A673 (cell line): ENCODE results near the gene TAF1. TPM values are rescaled to one million over a fixed set of nuclear protein-coding genes. Genes with fewer than 3 reads are reported as not detected.
"Not testable (repeated sequence)": the region's sequence is repeated elsewhere in the genome, so short reads cannot be mapped to it uniquely, and the experiment has no call there.

Source experiments
- BruUV-seq: library from RNA; stranded (reverse); fragments of 400-500 nt; replicated peaks from 2 replicates; lab custom pipeline; 2021; lab: Mats Ljungman, UMichigan
- CTCF ChIA-PET: fragments of 300-600 bp; sonication (Branson Sonifier 250); formaldehyde crosslinking; loops from one replicate; lab custom pipeline; 2022; ENCODE audit warnings: antibody characterized with exemption; lab: Charles Lee
- POLR2A ChIA-PET: fragments of 300-600 bp; sonication (Branson Sonifier 250); formaldehyde crosslinking; loops from one replicate; lab custom pipeline; 2022; ENCODE audit warnings: antibody characterized with exemption; ENCODE audit not compliant: low non-redundant PET; lab: Charles Lee
- DNase-seq: peaks from one replicate; pipeline ENCODE4 v3.0.0-alpha.2; 2015; ENCODE audit warnings: low spot score
- H3K27ac ChIP-seq: fragments of 200-600 bp; sonication (generic); 2 replicates; pipeline ENCODE4 v1.5.1; 2016; ENCODE audit warnings: mixed run types, low read depth, mild to moderate bottlenecking, mixed read lengths, antibody characterized with exemption, low read length; ENCODE audit not compliant: poor library complexity, severe bottlenecking
- H3K27me3 ChIP-seq: fragments of 200-600 bp; sonication (generic); replicated peaks from 2 replicates; pipeline ENCODE4 v1.6.1; 2017; ENCODE audit warnings: mixed run types, low read depth, mild to moderate bottlenecking, mixed read lengths, antibody characterized with exemption, low read length; ENCODE audit not compliant: insufficient read depth, poor library complexity
- H3K36me3 ChIP-seq: fragments of 200-600 bp; sonication (generic); 2 replicates; pipeline ENCODE4 v1.6.1; 2016; ENCODE audit warnings: mixed run types, mild to moderate bottlenecking, mixed read lengths, antibody characterized with exemption, low read length; ENCODE audit not compliant: insufficient read depth, poor library complexity, severe bottlenecking
- H3K4me1 ChIP-seq: fragments of 200-600 bp; sonication (generic); 2 replicates; pipeline ENCODE4 v1.6.1; 2017; ENCODE audit warnings: mixed run types, mild to moderate bottlenecking, mixed read lengths, antibody characterized with exemption, low read length; ENCODE audit not compliant: insufficient read depth, poor library complexity, severe bottlenecking
- H3K4me3 ChIP-seq: fragments of 200-600 bp; sonication (generic); 2 replicates; pipeline ENCODE4 v1.5.1; 2016; ENCODE audit warnings: low read depth, mixed run types, mild to moderate bottlenecking, mixed read lengths, low read length; ENCODE audit not compliant: poor library complexity, severe bottlenecking
- H3K9me3 ChIP-seq: fragments of 200-600 bp; sonication (generic); 2 replicates; pipeline ENCODE4 v1.6.1; 2016; ENCODE audit warnings: mixed run types, low read depth, mild to moderate bottlenecking, mixed read lengths, antibody characterized with exemption, low read length; ENCODE audit not compliant: poor library complexity, severe bottlenecking
- CTCF ChIP-seq: fragments of 300-800, 200-600 bp; sonication (generic); conservative IDR thresholded peaks from 2 replicates; pipeline ENCODE4 v1.5.1; 2017; ENCODE audit warnings: low read depth, mild to moderate bottlenecking, antibody characterized with exemption, low read length, moderate library complexity, mixed read lengths
- EZH2 ChIP-seq: fragments of 200-600 bp; sonication (generic); IDR thresholded peaks from 2 replicates; pipeline ENCODE4 v1.6.1; 2017; ENCODE audit warnings: borderline replicate concordance, low read depth, mild to moderate bottlenecking, mixed read lengths, antibody characterized with exemption, low read length; ENCODE audit not compliant: poor library complexity, severe bottlenecking
- intact Hi-C: fragments of 100-400 bp; cut with micrococcal nuclease; formaldehyde crosslinking; loops from one replicate; pipeline ENCODE4 v1.10.0; 2022; ENCODE audit not compliant: unreplicated experiment
- total RNA-seq: library from RNA; stranded (reverse); gene quantifications from 2 replicates; pipeline ENCODE4 v1.2.3, GENCODE V29; 2021

The TAF1 gene
- total RNA-seq, 1 experiment from 2014 or later = 30.3 TPM

- H3K4me1 ChIP-seq = no peaks in the 10 kb centered on the region
- DNase-seq = no peak
- no TSS peak for BruUV-seq
- H3K4me3 ChIP-seq = no peak overlapping the region
- CTCF ChIA-PET = no interaction called here
- intact Hi-C loops = no loop called here
- TF ChIP-seq CTCF (no peak), EZH2 (no peak)
- no peaks in the 10 kb centered on the region for H3K9me3 ChIP-seq
- POLR2A ChIA-PET = no interaction called here
- H3K27ac ChIP-seq = no peak overlapping the region
- no peaks in the 10 kb centered on the region for H3K27me3 ChIP-seq
- peaks cover 59% of the 10 kb centered on the region for H3K36me3 ChIP-seq
Observed at GRCh38 chrX:71393919-71394318, 27.8 kb downstream of the TAF1 start.

DNA sequence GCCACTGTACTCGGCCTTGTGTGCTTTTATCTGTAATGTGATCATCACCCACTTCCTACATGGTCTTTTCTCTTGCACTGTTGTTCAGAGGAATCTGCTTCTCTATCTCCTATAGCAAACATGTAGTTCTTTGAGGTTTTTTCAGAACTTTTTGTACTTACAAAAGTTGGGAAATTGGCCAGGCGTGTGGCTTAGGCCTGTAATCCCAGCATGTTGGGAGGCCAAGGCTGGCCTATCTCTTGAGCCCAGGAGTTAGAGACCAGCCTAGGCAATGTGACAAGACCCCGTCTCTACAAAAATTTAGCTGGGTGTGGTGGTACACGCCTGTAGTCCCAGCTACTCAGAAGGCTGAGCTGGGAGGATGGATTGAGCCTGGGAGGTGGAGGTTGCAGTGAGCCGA lies 30.4 kb downstream of the TAF1 start:
- no peak for DNase-seq
- Histone ChIP-seq H3K36me3 (peaks cover 57% of the 10 kb centered on the region), H3K27me3 (no peaks in the 10 kb centered on the region), H3K9me3 (no peaks in the 10 kb centered on the region), H3K27ac (no peak overlapping the region), H3K4me1 (no peaks in the 10 kb centered on the region), H3K4me3 (no peak overlapping the region)
- POLR2A ChIA-PET = no interaction called here
- CTCF ChIA-PET = no interaction called here
- intact Hi-C loops = no loop called here
- BruUV-seq = no TSS peak
- TF ChIP-seq CTCF = no peak
- TF ChIP-seq EZH2 = no peak

- no TSS peak for BruUV-seq
- POLR2A ChIA-PET = no interaction called here
Observed at GRCh38 chrX:71400710-71401109, 34.6 kb downstream of the TAF1 start.

DNA sequence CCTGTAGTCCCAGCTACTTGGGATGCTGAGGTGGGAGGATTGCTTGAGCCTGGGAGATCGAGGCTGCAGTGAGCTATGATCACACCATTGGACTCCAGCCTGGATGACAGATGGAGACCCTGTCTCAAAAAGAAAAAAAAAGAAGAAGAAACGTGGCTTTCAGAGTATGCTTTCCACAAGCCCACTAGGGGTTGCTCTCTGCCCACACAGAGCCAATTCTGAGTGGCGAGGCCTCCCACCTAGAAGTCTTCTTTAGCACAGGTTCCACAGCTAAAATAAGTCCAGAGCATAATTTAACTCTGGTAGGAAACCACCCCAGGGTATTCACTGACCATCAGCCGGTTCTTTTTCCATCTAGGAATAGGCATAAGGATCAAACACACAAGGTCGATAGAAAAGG lies 50.1 kb downstream of the TAF1 start:
- H3K9me3 ChIP-seq, H3K27me3 ChIP-seq, H3K27ac ChIP-seq, CTCF ChIA-PET, BruUV-seq, POLR2A ChIA-PET, DNase-seq, H3K36me3 ChIP-seq, H3K4me3 ChIP-seq, H3K4me1 ChIP-seq: not testable (repeated sequence)
- intact Hi-C loops = loop anchor here (5.0 kb wide), 1 partner anchor 236 kb away; no protein-coding TSS in a partner anchor

More at GRCh38 chrX:71400710-71401109, 34.6 kb downstream of the TAF1 start:
- Histone ChIP-seq H3K4me3 (no peak overlapping the region), H3K27ac (no peak overlapping the region), H3K36me3 (peaks cover 41% of the 10 kb centered on the region), H3K4me1 (no peaks in the 10 kb centered on the region), H3K27me3 (no peaks in the 10 kb centered on the region), H3K9me3 (no peaks in the 10 kb centered on the region)
- TF ChIP-seq CTCF (no peak), EZH2 (no peak)
- intact Hi-C loops = no loop called here
- no peak for DNase-seq
- CTCF ChIA-PET = no interaction called here
